ENCODE data around the gene NRG3. TPM values are rescaled to one million over a fixed set of nuclear protein-coding genes. Genes with fewer than 3 reads are reported as not detected.

The NRG3 gene
- total and polyA plus RNA-seq, 9 donors, result 0.04 to 4.5 (median 0.15) TPM; not detected in 2

DNA sequence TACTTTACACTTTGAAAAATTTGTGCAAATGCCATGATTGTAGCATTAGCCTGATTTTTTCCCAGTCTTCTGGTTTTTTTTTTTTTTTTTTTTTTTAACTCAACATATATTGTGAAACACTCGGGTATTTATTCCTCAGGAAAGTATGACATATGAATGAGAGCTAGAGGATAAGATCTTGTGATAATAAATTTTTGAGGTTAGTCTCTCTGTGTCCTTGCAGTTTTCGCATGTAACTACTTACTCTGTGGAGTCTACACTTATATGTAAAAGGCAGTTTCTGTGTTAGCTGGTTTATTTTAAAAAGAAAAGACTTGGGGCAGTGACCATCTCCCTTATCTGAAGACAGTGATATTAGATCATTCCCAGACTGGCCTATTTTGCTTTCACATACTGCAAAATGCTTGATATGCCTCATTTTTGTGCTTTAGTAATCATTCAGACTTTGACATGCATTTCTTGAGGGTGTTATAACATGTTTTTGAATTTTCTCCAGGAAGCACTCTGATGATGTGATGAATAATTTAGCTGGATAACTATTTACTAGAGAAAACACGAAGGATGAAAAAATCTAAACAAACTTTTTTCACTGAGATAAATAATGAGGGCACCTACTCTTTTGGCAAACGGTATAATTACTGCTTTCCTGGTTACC, 371.0 kb downstream of the NRG3 start:
- Histone ChIP-seq H3K27ac (no peak overlapping the region), H3K4me1 (ENCODE audit: insufficient read depth) (no peaks in the 10 kb centered on the region), H3K36me3 (no peaks in the 10 kb centered on the region), H3K4me3 (no peak overlapping the region), H3K9me3 (no peaks in the 10 kb centered on the region), H3K27me3 (no peaks in the 10 kb centered on the region)
- WGBS, 3 donors, result 49 to 73% (median 56%) methylated on average over 4 of the region's 4 CpGs
- no peak for DNase-seq
- intact Hi-C loops (cut with DNase I), result no loop called here
- TF ChIP-seq POLR2A (IDR thresholded peaks at IDR 0.05) (no peak), EP300 (IDR thresholded peaks at IDR 0.05) (no peak)
- TF ChIP-seq, protein P1, sequence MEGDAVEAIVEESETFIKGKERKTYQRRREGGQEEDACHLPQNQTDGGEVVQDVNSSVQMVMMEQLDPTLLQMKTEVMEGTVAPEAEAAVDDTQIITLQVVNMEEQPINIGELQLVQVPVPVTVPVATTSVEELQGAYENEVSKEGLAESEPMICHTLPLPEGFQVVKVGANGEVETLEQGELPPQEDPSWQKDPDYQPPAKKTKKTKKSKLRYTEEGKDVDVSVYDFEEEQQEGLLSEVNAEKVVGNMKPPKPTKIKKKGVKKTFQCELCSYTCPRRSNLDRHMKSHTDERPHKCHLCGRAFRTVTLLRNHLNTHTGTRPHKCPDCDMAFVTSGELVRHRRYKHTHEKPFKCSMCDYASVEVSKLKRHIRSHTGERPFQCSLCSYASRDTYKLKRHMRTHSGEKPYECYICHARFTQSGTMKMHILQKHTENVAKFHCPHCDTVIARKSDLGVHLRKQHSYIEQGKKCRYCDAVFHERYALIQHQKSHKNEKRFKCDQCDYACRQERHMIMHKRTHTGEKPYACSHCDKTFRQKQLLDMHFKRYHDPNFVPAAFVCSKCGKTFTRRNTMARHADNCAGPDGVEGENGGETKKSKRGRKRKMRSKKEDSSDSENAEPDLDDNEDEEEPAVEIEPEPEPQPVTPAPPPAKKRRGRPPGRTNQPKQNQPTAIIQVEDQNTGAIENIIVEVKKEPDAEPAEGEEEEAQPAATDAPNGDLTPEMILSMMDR (IDR thresholded peaks at IDR 0.05), result no peak

DNA sequence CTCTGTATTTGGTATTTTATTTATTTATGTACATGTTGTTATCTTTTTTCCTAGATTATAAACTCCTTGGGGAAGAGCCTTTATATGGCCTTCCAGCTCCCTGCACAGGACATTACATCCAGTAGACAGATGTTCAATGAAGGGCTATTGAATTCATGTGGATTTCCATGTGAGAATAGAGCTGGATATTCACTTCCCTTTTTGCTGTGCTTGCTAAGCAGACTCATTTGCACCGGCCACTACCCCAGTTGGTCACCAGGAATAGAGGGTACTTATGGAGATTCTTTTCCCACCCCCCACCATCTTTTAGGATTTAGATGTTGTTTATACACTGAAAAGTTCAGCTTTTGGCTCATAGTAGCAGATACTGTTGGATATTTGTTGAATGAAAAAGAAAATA, 374.1 kb downstream of the NRG3 start:
- no peaks in the 10 kb centered on the region for H3K27me3 ChIP-seq

DNA sequence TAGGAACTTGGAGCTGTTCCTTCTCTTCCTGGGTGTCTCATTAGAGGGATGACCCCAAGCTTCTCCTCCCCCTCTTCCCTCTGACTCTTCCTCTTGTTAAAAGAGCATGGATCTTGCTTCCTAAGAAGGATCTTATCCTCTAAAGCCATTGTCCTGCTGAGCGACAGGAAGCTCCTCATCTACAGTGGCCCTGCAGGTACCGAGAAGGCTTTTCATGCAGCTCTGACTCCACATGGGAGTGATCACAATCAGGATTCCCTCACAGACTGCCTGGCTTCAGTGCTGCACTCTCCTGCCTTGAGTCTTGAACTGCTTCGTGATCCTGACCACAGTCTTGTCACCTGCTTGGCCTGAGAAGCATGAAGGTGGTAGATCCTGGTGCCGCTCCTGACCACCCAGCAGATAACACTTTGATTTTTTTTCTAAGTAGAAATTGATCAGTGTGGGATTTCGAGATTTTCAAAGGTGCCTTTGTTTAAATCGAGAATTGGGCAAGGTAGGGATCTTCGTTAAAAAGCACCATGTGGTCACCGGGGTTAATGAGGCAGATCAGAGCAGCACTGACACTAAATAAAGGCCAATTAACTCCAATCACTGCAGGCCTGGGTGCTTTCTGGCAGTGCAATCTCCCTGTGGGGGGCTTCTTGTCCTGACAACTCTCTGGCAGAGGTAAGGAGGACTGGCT, 376.4 kb downstream of the NRG3 start:
- H3K4me3 ChIP-seq, result no peak overlapping the region
- no peaks in the 10 kb centered on the region for H3K9me3 ChIP-seq
- intact Hi-C loops (cut with DNase I), result no loop called here
- H3K36me3 ChIP-seq, result no peaks in the 10 kb centered on the region
- no peak for TF ChIP-seq EP300 (IDR thresholded peaks at IDR 0.05)
- H3K4me1 ChIP-seq (ENCODE audit: insufficient read depth), result no peaks in the 10 kb centered on the region
- no peak overlapping the region for H3K27ac ChIP-seq
- no peaks in the 10 kb centered on the region for H3K27me3 ChIP-seq
- DNase-seq, result no peak
- WGBS, 3 donors, result 53 to 75% (median 58%) methylated on average over 8 of the region's 8 CpGs

More for the DNA sequence above, 374.1 kb downstream of the NRG3 start:
- H3K4me1 ChIP-seq (ENCODE audit: insufficient read depth), result no peaks in the 10 kb centered on the region
- no peaks in the 10 kb centered on the region for H3K9me3 ChIP-seq
- intact Hi-C loops (cut with DNase I), result no loop called here
- no peak overlapping the region for H3K27ac ChIP-seq
- no peak for DNase-seq
- H3K36me3 ChIP-seq, result no peaks in the 10 kb centered on the region
- TF ChIP-seq EP300 (IDR thresholded peaks at IDR 0.05), result no peak
- TF ChIP-seq, protein P1 (IDR thresholded peaks at IDR 0.05), result no peak
- WGBS, 3 donors, result 73 to 82% (median 74%) methylated on average over 1 of the region's 1 CpG
- no peak overlapping the region for H3K4me3 ChIP-seq

DNA sequence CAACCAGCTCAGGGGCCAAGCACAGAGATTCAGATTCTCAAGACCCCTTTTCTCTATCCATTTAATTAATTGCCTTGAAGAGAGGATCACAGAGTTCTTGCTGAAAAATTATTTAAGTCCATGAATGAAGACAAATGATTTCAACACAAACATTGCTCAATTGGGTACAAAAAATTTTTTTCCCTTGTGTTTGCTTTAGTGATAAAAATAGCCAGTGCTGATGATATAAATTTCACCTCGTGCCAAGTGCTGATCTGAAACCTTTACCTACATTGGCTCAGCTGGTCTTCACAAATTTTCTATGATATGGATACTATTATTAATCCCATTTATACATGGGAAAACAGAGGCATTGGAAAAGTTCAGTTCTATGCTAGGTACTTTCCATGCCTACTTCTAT, 377.1 kb downstream of the NRG3 start:
- no peak for DNase-seq
- H3K36me3 ChIP-seq, result no peaks in the 10 kb centered on the region
- intact Hi-C loops (cut with DNase I), result no loop called here
- no peak overlapping the region for H3K27ac ChIP-seq
- WGBS, 3 donors, result 31 to 54% (median 48%) methylated on average over 1 of the region's 1 CpG
- no peaks in the 10 kb centered on the region for H3K9me3 ChIP-seq
- H3K27me3 ChIP-seq, result no peaks in the 10 kb centered on the region
- no peak overlapping the region for H3K4me3 ChIP-seq
- no peak for TF ChIP-seq POLR2A (IDR thresholded peaks at IDR 0.05)
- TF ChIP-seq, protein P1 (IDR thresholded peaks at IDR 0.05), result no peak
- no peak for TF ChIP-seq EP300 (IDR thresholded peaks at IDR 0.05)
- H3K4me1 ChIP-seq (ENCODE audit: insufficient read depth), result no peaks in the 10 kb centered on the region

DNA sequence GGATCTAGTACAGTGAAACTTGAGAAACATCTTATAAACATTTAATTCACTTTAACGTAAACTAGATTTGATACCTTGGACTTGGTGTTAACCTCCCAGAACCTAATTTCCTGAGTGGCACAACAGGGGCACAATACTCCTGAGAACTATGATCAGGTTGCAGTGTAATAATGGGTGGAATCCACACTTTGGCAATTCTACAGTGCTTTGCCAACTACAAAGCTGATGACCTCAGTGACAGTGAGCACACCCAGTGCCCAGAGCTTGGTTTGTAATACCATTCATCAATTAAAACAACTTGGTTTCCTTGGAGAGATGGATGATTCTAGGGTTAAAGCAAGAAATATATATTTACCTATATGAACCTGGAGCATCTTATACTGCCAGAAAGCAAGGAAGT, 379.2 kb downstream of the NRG3 start:
- H3K36me3 ChIP-seq, result no peaks in the 10 kb centered on the region
- 80 to 90% (median 88%) methylated on average over 1 of the region's 1 CpG for WGBS, 3 donors
- intact Hi-C loops (cut with DNase I), result no loop called here

More for the DNA sequence above, 379.2 kb downstream of the NRG3 start:
- no peaks in the 10 kb centered on the region for H3K27me3 ChIP-seq
- no peak for DNase-seq
- TF ChIP-seq, protein P1 (IDR thresholded peaks at IDR 0.05), result no peak
- TF ChIP-seq POLR2A (IDR thresholded peaks at IDR 0.05) (no peak), EP300 (IDR thresholded peaks at IDR 0.05) (no peak)
- no peaks in the 10 kb centered on the region for H3K4me1 ChIP-seq (ENCODE audit: insufficient read depth)
- H3K9me3 ChIP-seq, result no peaks in the 10 kb centered on the region
- no peak overlapping the region for H3K27ac ChIP-seq
- H3K4me3 ChIP-seq, result no peak overlapping the region

All from ovary (tissue), 9 donors.